ENCODE measurements around the gene STOML1.

The STOML1 gene

DNA sequence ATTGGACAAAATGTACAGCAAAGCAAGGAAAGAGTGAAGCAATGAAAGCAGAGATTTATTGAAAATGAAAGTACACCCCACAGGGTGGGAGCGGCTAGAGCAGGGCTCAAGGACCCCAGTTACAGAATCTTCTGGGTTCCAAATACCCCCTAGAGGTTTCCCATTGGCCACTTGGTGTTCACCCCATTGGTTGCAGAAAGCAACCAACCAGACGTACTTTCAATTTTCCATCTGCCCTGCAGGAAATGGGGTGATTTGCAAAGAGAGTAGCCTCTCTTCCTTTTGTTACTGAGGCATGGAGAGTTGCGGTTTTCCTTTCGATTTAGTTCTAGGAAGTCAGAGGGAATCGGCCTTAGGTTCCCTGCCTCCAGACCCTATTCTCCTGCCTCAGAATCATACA lies 4.8 kb upstream of the STOML1 start:
- DNase-seq (no peak), ATAC-seq (replicated peaks) (no peak)
- peaks cover 10 to 22% of the 10 kb centered on the region in 2 donors for H3K36me3 Mint-ChIP-seq
- peak overlapping the region; percentile 73 to 99 for H3K4me3 Mint-ChIP-seq
- H3K27me3 Mint-ChIP-seq, result no peaks in the 10 kb centered on the region
- H3K9me3 Mint-ChIP-seq, result no peaks in the 10 kb centered on the region
- peak overlapping the region; percentile 65 for H3K27ac Mint-ChIP-seq
- H3K4me1 Mint-ChIP-seq, result peaks cover 39 to 68% of the 10 kb centered on the region in 2 donors

- DNase-seq, result no peak
- H3K36me3 Mint-ChIP-seq, result peaks cover 10 to 22% of the 10 kb centered on the region in 2 donors
These were observed 4.2 kb upstream of the STOML1 start for GRCh38 chr15:73996267-73996666.

GRCh38 chr15:73994912-73995622 lies 3.0 kb upstream of the STOML1 start:
- Mint-ChIP-seq H3K36me3 (peaks cover 8 to 17% of the 10 kb centered on the region in 2 donors), H3K27me3 (no peaks in the 10 kb centered on the region), H3K4me3 (peak overlapping the region; percentile 99 to 100), H3K9me3 (no peaks in the 10 kb centered on the region), H3K27ac (peak overlapping the region; percentile 97), H3K4me1 (peaks cover 43 to 72% of the 10 kb centered on the region in 2 donors)
- DNase-seq (no peak), ATAC-seq (replicated peaks) (peak in 1 of 2 donors; percentile 1)

More at GRCh38 chr15:73996267-73996666, 4.2 kb upstream of the STOML1 start:
- Mint-ChIP-seq H3K27me3 (no peaks in the 10 kb centered on the region), H3K27ac (no peak overlapping the region), H3K9me3 (no peaks in the 10 kb centered on the region), H3K4me3 (peak overlapping the region; percentile 99 to 100), H3K4me1 (peaks cover 40 to 69% of the 10 kb centered on the region in 2 donors)
- no peak for ATAC-seq (replicated peaks)

DNA sequence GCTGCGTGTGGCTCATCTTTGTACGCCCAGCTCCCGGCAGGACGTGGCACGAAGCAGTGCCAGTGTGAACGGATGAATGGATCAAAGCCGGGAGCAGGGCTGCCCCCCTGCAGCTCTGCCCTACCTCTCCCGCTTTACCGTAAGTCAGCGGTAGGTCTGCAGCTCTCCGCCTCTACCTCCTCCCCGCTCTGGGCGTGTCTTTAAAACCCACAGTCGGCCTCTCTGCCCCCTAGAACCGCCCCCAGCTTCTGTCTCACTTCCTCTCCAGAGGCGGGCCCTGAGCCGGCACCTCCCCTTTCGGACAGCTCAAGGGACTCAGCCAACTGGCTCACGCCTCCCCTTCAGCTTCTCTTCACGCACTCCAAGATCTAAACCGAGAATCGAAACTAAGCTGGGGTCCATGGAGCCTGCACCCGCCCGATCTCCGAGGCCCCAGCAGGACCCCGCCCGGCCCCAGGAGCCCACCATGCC lies 2.4 kb upstream of the STOML1 start, which contains the start of gene PML:
Gene PML (plus strand): TSS at position 304 of the 471 bp plus-strand sequence. CDS start 97 bp downstream, at position 401.
- DNase-seq (peak; percentile 95), ATAC-seq (replicated peaks) (peak; percentile 88 to 89)
- Mint-ChIP-seq H3K9me3 (no peaks in the 10 kb centered on the region), H3K27me3 (no peaks in the 10 kb centered on the region), H3K27ac (peak within 1 kb of the TSS; percentile 97), H3K36me3 (peaks cover 8 to 17% of the 10 kb centered on the region in 2 donors), H3K4me1 (peaks cover 43 to 73% of the 10 kb centered on the region in 2 donors), H3K4me3 (peak within 1 kb of the TSS; percentile 99 to 100)

GRCh38 chr15:73993211-73993994 lies 1.3 kb upstream of the STOML1 start:
- peaks cover 7 to 11% of the 10 kb centered on the region in 2 donors for H3K36me3 Mint-ChIP-seq
- no peaks in the 10 kb centered on the region for H3K9me3 Mint-ChIP-seq
- ATAC-seq (replicated peaks), result no peak
- H3K4me1 Mint-ChIP-seq, result peaks cover 38 to 75% of the 10 kb centered on the region in 2 donors
- peak overlapping the region; percentile 99 to 100 for H3K4me3 Mint-ChIP-seq
- no peak for DNase-seq
- no peaks in the 10 kb centered on the region for H3K27me3 Mint-ChIP-seq
- H3K27ac Mint-ChIP-seq, result peak overlapping the region; percentile 97

DNA sequence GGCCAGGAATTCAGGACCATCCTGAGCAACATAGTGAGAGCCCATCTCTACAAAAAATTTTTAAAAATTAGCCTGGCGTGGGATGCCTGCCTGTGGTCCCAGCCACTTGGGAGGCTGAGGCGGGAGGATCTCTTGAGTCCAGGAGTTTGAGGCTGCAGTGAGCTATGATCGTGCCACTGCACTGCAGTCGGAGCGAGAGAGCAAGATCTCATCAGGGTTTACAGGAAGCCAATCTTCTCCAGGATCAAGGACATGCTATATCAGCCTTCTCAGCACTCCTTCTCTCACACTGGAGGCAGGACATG lies 451 bp upstream of the STOML1 start:
- H3K4me3 Mint-ChIP-seq, result peak overlapping the region; percentile 66 to 95
- H3K4me1 Mint-ChIP-seq, result peaks cover 43 to 75% of the 10 kb centered on the region in 2 donors
- H3K36me3 Mint-ChIP-seq, result peaks cover 7 to 10% of the 10 kb centered on the region in 2 donors
- H3K9me3 Mint-ChIP-seq, result no peaks in the 10 kb centered on the region
- DNase-seq, result no peak
- no peak for ATAC-seq (replicated peaks)
- H3K27me3 Mint-ChIP-seq, result no peaks in the 10 kb centered on the region
- H3K27ac Mint-ChIP-seq, result peak overlapping the region; percentile 93

DNA sequence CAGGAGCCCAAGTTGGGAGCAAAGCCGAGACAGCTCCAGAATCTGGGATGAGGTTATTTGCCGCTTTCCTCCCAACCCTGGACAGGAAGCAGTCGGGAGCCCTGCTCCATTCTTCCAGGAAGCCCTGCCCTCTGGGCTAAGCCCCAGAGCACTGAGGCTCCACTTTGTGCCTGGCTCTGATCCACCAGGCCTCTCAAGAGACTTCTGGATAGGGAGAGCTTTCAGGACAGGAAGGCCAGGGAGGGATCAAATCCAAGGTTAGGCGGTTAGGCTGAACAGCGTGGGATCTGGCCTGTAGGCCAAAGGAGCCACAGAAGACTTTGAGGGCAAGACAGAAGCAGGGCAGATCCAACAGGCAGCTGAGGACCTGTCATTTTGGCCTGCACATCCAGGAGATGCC lies 835 bp downstream of the STOML1 start:
- H3K4me1 Mint-ChIP-seq, result peaks cover 48 to 75% of the 10 kb centered on the region in 2 donors
- peak overlapping the region; percentile 88 to 95 for H3K4me3 Mint-ChIP-seq
- no peaks in the 10 kb centered on the region for H3K27me3 Mint-ChIP-seq
- DNase-seq (no peak), ATAC-seq (replicated peaks) (no peak)
- peaks cover 14 to 23% of the 10 kb centered on the region in 2 donors for H3K36me3 Mint-ChIP-seq
- peak overlapping the region; percentile 84 for H3K27ac Mint-ChIP-seq
- H3K9me3 Mint-ChIP-seq, result no peaks in the 10 kb centered on the region

- Mint-ChIP-seq H3K36me3 (peaks cover 18 to 31% of the 10 kb centered on the region in 2 donors), H3K9me3 (no peaks in the 10 kb centered on the region), H3K27me3 (no peaks in the 10 kb centered on the region), H3K27ac (no peak overlapping the region), H3K4me3 (peak overlapping the region in 1 of 2 donors; percentile 95), H3K4me1 (peaks cover 50 to 75% of the 10 kb centered on the region in 2 donors)
- DNase-seq (no peak), ATAC-seq (replicated peaks) (no peak)
These were observed 1.7 kb downstream of the STOML1 start for GRCh38 chr15:73990250-73991005.

DNA sequence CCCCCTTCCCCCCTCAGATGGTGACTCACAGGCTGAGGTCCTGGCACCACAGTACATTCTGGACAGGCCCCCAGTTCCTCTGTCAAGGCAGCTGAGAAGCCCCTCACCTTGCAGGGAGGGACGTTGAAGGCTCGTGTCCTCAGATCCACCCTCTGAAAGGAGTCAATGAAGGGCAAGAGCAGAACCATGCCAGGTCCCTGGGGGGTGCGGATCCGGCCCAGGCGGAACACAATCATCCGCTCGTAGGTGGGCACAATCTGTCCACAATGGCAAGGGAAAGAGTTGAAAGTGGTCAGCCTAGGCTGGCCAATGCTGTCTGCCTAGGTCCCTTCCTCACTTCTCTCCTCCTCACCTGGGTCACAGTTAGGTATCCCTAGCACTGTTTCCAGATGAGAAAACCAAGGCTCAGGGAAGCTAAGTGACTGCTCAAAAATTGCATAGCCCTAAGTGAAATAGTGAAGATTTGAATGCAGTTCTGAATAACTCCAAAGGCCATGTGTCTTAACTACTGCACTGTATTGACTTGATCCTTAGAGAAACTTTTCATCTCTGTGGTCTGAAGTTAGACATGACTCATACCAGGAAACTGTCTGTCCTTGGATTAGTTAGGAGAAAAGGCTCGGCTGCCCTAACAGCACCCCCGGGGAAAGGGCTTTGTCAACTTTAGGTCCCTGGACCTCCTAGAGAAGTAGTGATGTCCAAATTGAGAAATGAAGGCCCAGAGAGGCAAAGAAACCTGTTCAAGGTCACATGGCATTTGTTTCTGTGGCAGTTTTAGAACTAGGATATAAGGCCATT lies 2.9 kb downstream of the STOML1 start:
- H3K4me3 Mint-ChIP-seq, result no peak overlapping the region
- no peaks in the 10 kb centered on the region for H3K27me3 Mint-ChIP-seq
- H3K9me3 Mint-ChIP-seq, result no peaks in the 10 kb centered on the region
- H3K27ac Mint-ChIP-seq, result no peak overlapping the region
- DNase-seq (no peak), ATAC-seq (replicated peaks) (no peak)
- H3K4me1 Mint-ChIP-seq, result peaks cover 56 to 84% of the 10 kb centered on the region in 2 donors
- H3K36me3 Mint-ChIP-seq, result peaks cover 21 to 37% of the 10 kb centered on the region in 2 donors

GRCh38 chr15:73988445-73988969 lies 3.6 kb downstream of the STOML1 start:
- H3K9me3 Mint-ChIP-seq, result no peaks in the 10 kb centered on the region
- H3K4me3 Mint-ChIP-seq, result no peak overlapping the region
- H3K36me3 Mint-ChIP-seq, result peaks cover 27 to 43% of the 10 kb centered on the region in 2 donors
- ATAC-seq (replicated peaks) (no peak), DNase-seq (no peak)
- no peaks in the 10 kb centered on the region for H3K27me3 Mint-ChIP-seq
- H3K4me1 Mint-ChIP-seq, result peaks cover 56 to 83% of the 10 kb centered on the region in 2 donors
- no peak overlapping the region for H3K27ac Mint-ChIP-seq

DNA sequence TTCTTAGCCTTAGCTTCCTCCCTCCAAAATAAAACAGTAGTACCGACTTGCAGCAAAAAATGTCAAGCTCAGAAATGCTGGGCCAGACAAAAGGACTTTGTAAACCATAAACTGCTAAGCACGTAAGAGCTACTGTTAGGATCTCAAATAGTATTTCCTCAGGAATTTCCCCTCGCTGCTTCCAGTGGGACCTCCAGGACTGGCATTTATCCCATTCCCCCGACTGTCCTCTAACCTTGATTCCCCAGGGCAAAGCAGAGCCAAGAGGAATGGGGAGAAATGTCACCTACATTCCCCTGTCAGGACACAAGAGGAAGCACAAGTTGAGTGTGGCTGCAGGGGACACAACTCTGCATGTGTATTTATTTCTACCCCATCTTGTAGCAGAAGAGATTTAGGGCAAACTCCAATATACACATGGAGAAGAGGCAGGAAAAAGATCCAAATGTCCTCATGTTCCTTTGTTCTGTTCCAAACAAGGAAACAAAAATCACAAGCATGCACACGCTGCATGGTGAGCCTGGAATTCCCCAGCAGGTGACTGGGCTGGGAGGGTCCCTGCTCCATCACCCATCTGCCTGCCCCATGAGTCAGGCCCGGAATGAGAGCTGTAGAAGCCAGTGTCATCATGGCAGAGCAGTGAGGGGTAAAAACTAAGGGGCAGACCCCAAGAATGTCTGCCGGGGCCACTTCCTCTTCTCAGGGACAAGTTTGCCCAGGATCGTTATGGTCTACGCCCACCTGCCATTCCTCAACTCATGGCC lies 4.2 kb downstream of the STOML1 start:
- H3K36me3 Mint-ChIP-seq, result peaks cover 27 to 43% of the 10 kb centered on the region in 2 donors
- no peak overlapping the region for H3K4me3 Mint-ChIP-seq
- peak; percentile 61 for DNase-seq
- no peaks in the 10 kb centered on the region for H3K27me3 Mint-ChIP-seq
- ATAC-seq (replicated peaks), result peak; percentile 63 to 77
- H3K4me1 Mint-ChIP-seq, result peaks cover 56 to 82% of the 10 kb centered on the region in 2 donors
- peak overlapping the region; percentile 83 for H3K27ac Mint-ChIP-seq
- no peaks in the 10 kb centered on the region for H3K9me3 Mint-ChIP-seq

DNA sequence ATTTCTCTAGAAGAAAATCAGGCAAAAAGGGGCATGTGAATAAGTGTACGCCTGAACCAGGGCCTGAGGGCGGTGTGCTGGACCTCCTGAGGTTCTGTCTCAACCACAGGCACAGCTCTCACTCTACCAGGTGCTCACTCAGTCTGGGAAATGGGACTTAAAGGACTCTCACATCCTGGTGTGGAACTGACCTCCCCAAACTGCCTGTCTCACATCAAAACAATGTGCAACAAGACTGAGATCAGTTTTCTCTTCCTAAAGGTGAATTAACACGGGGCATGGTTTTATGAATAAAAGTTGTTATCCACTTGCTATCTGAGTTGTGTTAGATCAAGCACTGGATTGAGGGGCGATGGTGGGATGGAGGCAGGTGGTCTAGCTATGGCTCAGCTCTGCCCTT lies 4.8 kb downstream of the STOML1 start:
- Mint-ChIP-seq H3K4me1 (peaks cover 54 to 82% of the 10 kb centered on the region in 2 donors), H3K36me3 (peaks cover 27 to 43% of the 10 kb centered on the region in 2 donors), H3K9me3 (no peaks in the 10 kb centered on the region), H3K27ac (peak overlapping the region; percentile 83), H3K4me3 (peak overlapping the region in 1 of 2 donors; percentile 10), H3K27me3 (no peaks in the 10 kb centered on the region)
- DNase-seq, result no peak
- ATAC-seq (replicated peaks), result no peak

DNA sequence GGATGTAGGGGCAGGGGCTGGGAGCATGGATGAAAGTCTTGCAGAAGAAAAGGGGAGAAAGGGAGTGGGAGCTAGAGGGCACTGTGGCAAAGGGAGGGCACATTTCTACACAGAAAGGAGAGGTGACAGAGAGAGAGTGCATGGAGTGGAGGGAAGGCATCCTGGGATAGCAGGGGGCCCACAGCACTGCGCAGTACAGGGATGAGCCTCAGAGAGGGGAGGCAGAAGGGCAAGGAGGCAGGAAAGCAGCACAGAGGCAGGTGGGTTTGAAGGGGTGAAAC lies 5.4 kb downstream of the STOML1 start:
- H3K36me3 Mint-ChIP-seq, result peaks cover 27 to 43% of the 10 kb centered on the region in 2 donors
- ATAC-seq (replicated peaks) (no peak), DNase-seq (no peak)
- peak overlapping the region in 1 of 2 donors; percentile 10 for H3K4me3 Mint-ChIP-seq
- H3K27ac Mint-ChIP-seq, result peak overlapping the region; percentile 83
- H3K4me1 Mint-ChIP-seq, result peaks cover 59 to 86% of the 10 kb centered on the region in 2 donors
- H3K9me3 Mint-ChIP-seq, result no peaks in the 10 kb centered on the region
- H3K27me3 Mint-ChIP-seq, result no peaks in the 10 kb centered on the region

All from stimulated activated naive B cell treated with anti-CD40 and anti-IgM and Interleukin-4, amounts not matched to agents 10 μg/mL and 1 μg/mL and 100 μg/mL, for 72 hours (primary cell).